ENCODE measurements around the gene EML2. TPM values are rescaled to one million over a fixed set of nuclear protein-coding genes. Genes with fewer than 3 reads are reported as not detected.

Gene EML2
- total RNA-seq, 3 donors from 2014 or later (not counting 1 experiment from before 2014, with no cell fraction given): 112 to 136 (median 117) TPM

DNA sequence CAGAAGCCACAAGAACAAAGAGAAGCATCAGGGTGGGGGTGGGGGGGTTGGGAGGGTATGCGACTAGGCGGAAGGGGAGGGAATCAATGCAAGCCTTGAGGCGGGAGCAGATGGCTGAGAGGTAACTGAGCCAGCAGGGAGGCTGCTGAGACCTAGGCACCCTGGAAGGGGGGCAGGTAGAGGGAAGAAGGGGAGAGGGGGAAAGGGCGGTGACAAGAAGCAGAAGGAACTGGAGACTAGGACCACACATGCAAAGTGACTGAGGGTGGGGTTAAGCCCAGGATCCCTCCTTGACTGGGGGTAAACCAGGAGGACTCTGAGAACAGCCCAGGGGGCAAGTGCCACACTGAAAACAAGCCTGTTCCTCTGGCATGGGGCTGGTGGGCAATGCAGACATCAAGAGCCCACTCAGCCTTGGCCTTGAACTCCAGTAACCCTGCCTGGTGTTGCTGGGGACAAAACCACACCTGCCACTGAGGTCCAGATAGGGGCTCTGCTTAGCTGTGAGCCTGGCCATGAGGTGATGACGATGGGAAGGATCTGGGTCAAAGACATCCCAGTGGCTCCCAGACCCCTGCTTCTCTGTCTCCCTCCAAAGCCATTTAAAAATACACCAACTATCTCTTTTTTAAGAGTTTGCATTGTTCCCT is 74.9 kb downstream of the EML2 start:
- Histone ChIP-seq H3K27me3 (ENCODE audit: control insufficient read depth, insufficient read depth, low read length) (no peaks in the 10 kb centered on the region), H3K9me3 (ENCODE audit: control insufficient read depth, insufficient read depth, low read length) (no peaks in the 10 kb centered on the region), H3K36me3 (ENCODE audit: control insufficient read depth, insufficient read depth, low read length) (no peaks in the 10 kb centered on the region), H3K4me1 (ENCODE audit: control insufficient read depth, insufficient read depth, low read length) (peaks cover 15% of the 10 kb centered on the region), H3K4me3 (ENCODE audit: low read length) (no peak overlapping the region), H3K27ac (ENCODE audit: low read length) (no peak overlapping the region)
- 71% methylated on average over 5 of the region's 5 CpGs for WGBS (ENCODE audit: insufficient coverage)
- DNase-seq (peak in 1 of 2 donors; percentile 34), ATAC-seq (no peak)
- Mint-ChIP-seq H3K27me3 (ENCODE audit: low read depth in 2 of 2) (no peaks in the 10 kb centered on the region), H3K36me3 (no peaks in the 10 kb centered on the region), H3K27ac (no peak overlapping the region), H3K4me3 (no peak overlapping the region), H3K4me1 (peaks cover 0 to 7% of the 10 kb centered on the region in 2 donors), H3K9me3 (no peaks in the 10 kb centered on the region)
- intact Hi-C loops (cut with micrococcal nuclease): loop anchor here (10.0 kb wide), 1 partner anchor 139 kb away; the partner anchor contains the start of gene ERCC1
- TF ChIP-seq, protein P1, sequence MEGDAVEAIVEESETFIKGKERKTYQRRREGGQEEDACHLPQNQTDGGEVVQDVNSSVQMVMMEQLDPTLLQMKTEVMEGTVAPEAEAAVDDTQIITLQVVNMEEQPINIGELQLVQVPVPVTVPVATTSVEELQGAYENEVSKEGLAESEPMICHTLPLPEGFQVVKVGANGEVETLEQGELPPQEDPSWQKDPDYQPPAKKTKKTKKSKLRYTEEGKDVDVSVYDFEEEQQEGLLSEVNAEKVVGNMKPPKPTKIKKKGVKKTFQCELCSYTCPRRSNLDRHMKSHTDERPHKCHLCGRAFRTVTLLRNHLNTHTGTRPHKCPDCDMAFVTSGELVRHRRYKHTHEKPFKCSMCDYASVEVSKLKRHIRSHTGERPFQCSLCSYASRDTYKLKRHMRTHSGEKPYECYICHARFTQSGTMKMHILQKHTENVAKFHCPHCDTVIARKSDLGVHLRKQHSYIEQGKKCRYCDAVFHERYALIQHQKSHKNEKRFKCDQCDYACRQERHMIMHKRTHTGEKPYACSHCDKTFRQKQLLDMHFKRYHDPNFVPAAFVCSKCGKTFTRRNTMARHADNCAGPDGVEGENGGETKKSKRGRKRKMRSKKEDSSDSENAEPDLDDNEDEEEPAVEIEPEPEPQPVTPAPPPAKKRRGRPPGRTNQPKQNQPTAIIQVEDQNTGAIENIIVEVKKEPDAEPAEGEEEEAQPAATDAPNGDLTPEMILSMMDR (IDR thresholded peaks at IDR 0.05): no peak

DNA sequence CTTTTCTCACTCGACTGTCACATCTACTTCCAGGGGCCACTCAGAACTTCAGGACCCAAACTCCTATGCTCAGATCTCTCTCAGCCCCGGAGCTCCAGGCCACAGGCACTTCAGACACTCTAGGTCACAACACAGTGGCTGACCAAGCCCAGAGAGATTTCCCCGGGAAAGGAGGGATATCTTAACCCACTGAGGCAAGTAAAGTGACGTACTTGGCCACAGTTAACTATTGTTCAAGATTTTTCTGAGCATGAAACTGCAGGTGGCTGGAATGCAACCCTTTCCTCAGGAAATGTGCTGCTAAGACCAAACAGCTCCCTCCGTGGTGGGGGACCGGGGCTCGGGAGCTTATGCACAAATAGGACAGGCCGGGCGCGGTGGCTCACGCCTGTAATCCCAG is 78.5 kb downstream of the EML2 start:
- no peak for DNase-seq
- Mint-ChIP-seq H3K36me3 (no peaks in the 10 kb centered on the region), H3K9me3 (no peaks in the 10 kb centered on the region), H3K27ac (peak overlapping the region in 1 of 2 donors; percentile 24), H3K4me3 (no peak overlapping the region), H3K27me3 (ENCODE audit: low read depth in 2 of 2) (no peaks in the 10 kb centered on the region), H3K4me1 (peaks cover 7 to 16% of the 10 kb centered on the region in 2 donors)
- WGBS (ENCODE audit: insufficient coverage): 95% methylated on average over 7 of the region's 11 CpGs
- Histone ChIP-seq H3K27ac (ENCODE audit: low read length) (no peak overlapping the region), H3K9me3 (ENCODE audit: control insufficient read depth, insufficient read depth, low read length) (no peaks in the 10 kb centered on the region), H3K4me3 (ENCODE audit: low read length) (no peak overlapping the region), H3K4me1 (ENCODE audit: control insufficient read depth, insufficient read depth, low read length) (peaks cover 22% of the 10 kb centered on the region), H3K36me3 (ENCODE audit: control insufficient read depth, insufficient read depth, low read length) (no peaks in the 10 kb centered on the region), H3K27me3 (ENCODE audit: control insufficient read depth, insufficient read depth, low read length) (no peaks in the 10 kb centered on the region)
- intact Hi-C loops (cut with micrococcal nuclease): loop anchor here (10.0 kb wide), 1 partner anchor 136 kb away; the partner anchor contains the start of gene ERCC1
- TF ChIP-seq, protein P1 (IDR thresholded peaks at IDR 0.05): no peak
- ATAC-seq: no peak

DNA sequence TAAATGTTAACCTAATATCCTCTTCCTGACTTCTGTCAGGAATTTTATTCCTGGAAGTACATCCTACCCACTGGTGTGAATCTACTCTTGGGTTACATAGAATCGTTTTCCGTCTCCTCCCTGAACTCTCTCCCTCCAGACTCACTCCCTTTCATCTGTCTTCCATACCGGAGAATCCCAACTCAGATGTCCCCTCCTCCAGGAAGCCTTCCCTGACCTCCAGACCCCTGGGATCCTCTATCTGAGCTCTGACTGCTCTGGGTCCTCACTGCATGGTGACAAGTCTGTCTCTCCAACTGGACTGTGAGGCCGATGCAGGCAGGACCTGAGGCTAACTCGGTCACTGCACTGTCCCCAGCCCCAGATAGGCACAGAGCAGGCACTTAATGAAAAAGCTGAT is 79.2 kb downstream of the EML2 start:
- Mint-ChIP-seq H3K4me1 (peaks cover 7 to 16% of the 10 kb centered on the region in 2 donors), H3K27me3 (ENCODE audit: low read depth in 2 of 2) (no peaks in the 10 kb centered on the region), H3K36me3 (no peaks in the 10 kb centered on the region), H3K9me3 (no peaks in the 10 kb centered on the region), H3K27ac (peak overlapping the region in 1 of 2 donors; percentile 24), H3K4me3 (no peak overlapping the region)
- TF ChIP-seq, protein P1 (IDR thresholded peaks at IDR 0.05): no peak
- DNase-seq (no peak), ATAC-seq (no peak)
- Histone ChIP-seq H3K36me3 (ENCODE audit: control insufficient read depth, insufficient read depth, low read length) (no peaks in the 10 kb centered on the region), H3K27ac (ENCODE audit: low read length) (no peak overlapping the region), H3K4me3 (ENCODE audit: low read length) (no peak overlapping the region), H3K9me3 (ENCODE audit: control insufficient read depth, insufficient read depth, low read length) (no peaks in the 10 kb centered on the region), H3K27me3 (ENCODE audit: control insufficient read depth, insufficient read depth, low read length) (no peaks in the 10 kb centered on the region), H3K4me1 (ENCODE audit: control insufficient read depth, insufficient read depth, low read length) (peaks cover 22% of the 10 kb centered on the region)
- intact Hi-C loops (cut with micrococcal nuclease): loop anchor here (10.0 kb wide), 1 partner anchor 135 kb away; the partner anchor contains the start of gene ERCC1
- WGBS (ENCODE audit: insufficient coverage): 98% methylated on average over 5 of the region's 5 CpGs

Other genes with a start within 250 kb of the EML2 start
- gene PPP1R13L, start 234.3 kb downstream of the EML2 start, total RNA-seq: 1 to 10 TPM; 5.6 to 7.4 (median 5.9) TPM
- gene POLR1G, start 232.8 kb downstream of the EML2 start, total RNA-seq: 1 to 10 TPM in 1 of 3 donors, under 1 TPM in 2; 0.28 to 1.4 (median 0.45) TPM
- 10 to 100 TPM; 46.8 to 55.2 (median 48.2) TPM for gene ERCC1, start 215.5 kb downstream of the EML2 start, total RNA-seq
- gene FOSB, start 171.4 kb downstream of the EML2 start, total RNA-seq: 1,000 to 10,000 TPM in 2 of 3 donors, 100 to 1,000 TPM in 1; 784 to 1,837 (median 1,121) TPM
- 1 to 10 TPM; 1.9 to 5.5 (median 3.0) TPM for gene RTN2, start 142.3 kb downstream of the EML2 start, total RNA-seq
- 1 to 10 TPM; 5.1 to 8.3 (median 6.8) TPM for gene PPM1N, start 141.0 kb downstream of the EML2 start, total RNA-seq
- gene VASP, start 131.9 kb downstream of the EML2 start, total RNA-seq: 100 to 1,000 TPM; 192 to 244 (median 237) TPM
- gene OPA3, start 54.6 kb downstream of the EML2 start, total RNA-seq: 10 to 100 TPM in 1 of 3 donors, 1 to 10 TPM in 2; 8.2 to 10.4 (median 9.0) TPM
- under 1 TPM in 2 of 3 donors, not detected in 1; 0.12 to 0.13 TPM for gene GPR4, start 37.2 kb downstream of the EML2 start, total RNA-seq
- 10 to 100 TPM; 20.7 to 24.5 (median 21.5) TPM for gene GIPR, start 28.8 kb upstream of the EML2 start, total RNA-seq
- gene SNRPD2, start 52.6 kb upstream of the EML2 start, total RNA-seq: 100 to 1,000 TPM; 212 to 252 (median 241) TPM
- 10 to 100 TPM in 2 of 3 donors, 1 to 10 TPM in 1; 8.7 to 11.5 (median 10.0) TPM for gene QPCTL, start 53.3 kb upstream of the EML2 start, total RNA-seq
- 10 to 100 TPM; 24.8 to 35.7 (median 31.1) TPM for gene FBXO46, start 91.5 kb upstream of the EML2 start, total RNA-seq
- not detected for gene MEIOSIN, start 94.0 kb upstream of the EML2 start, total RNA-seq
- 1 to 10 TPM; 2.1 to 3.3 (median 3.1) TPM for gene SIX5, start 129.9 kb upstream of the EML2 start, total RNA-seq
- gene DMPK, start 143.1 kb upstream of the EML2 start, total RNA-seq: 10 to 100 TPM; 48.1 to 67.5 (median 49.8) TPM
- 10 to 100 TPM; 66.2 to 82.1 (median 66.3) TPM for gene DMWD, start 153.4 kb upstream of the EML2 start, total RNA-seq
- under 1 TPM; 0.18 to 0.63 (median 0.31) TPM for gene RSPH6A, start 175.9 kb upstream of the EML2 start, total RNA-seq
- 10 to 100 TPM; 86.4 to 94.8 (median 86.7) TPM for gene SYMPK, start 223.8 kb upstream of the EML2 start, total RNA-seq
- gene FOXA3, start 224.9 kb upstream of the EML2 start, total RNA-seq: not detected
- gene IRF2BP1, start 246.7 kb upstream of the EML2 start, total RNA-seq: 10 to 100 TPM; 16.1 to 20.3 (median 19.6) TPM

All from natural killer cell (primary cell).